Karpas-422 (cell line): ENCODE results near the gene UGT1A8. TPM values are rescaled to one million over a fixed set of nuclear protein-coding genes. Genes with fewer than 3 reads are reported as not detected.

Source experiments
- DNase-seq: peaks from one replicate; pipeline ENCODE4 v3.0.0-alpha.2; 2015
- H2AFZ ChIP-seq: fragments of 200-600 bp; sonication (generic); 2 replicates; pipeline ENCODE4 v1.6.1; 2014; ENCODE audit warnings: antibody characterized with exemption, low read length, mixed read lengths
- H3K27ac ChIP-seq: fragments of 200-600 bp; sonication (generic); 2 replicates; pipeline ENCODE4 v1.5.1; 2014; ENCODE audit warnings: mild to moderate bottlenecking, low read length, moderate library complexity
- H3K27me3 ChIP-seq: fragments of 200-600 bp; sonication (generic); 2 replicates; pipeline ENCODE4 v1.6.1; 2014; ENCODE audit warnings: low read length, mixed read lengths
- H3K36me3 ChIP-seq: fragments of 200-600 bp; sonication (generic); 2 replicates; pipeline ENCODE4 v1.6.1; 2014; ENCODE audit warnings: low read length, mixed read lengths; ENCODE audit not compliant: insufficient read depth
- H3K4me1 ChIP-seq: fragments of 200-600 bp; sonication (generic); 2 replicates; pipeline ENCODE4 v1.6.1; 2014; ENCODE audit warnings: mild to moderate bottlenecking, low read length, mixed read lengths
- H3K4me2 ChIP-seq: fragments of 200-600 bp; sonication (generic); 2 replicates; pipeline ENCODE4 v1.6.1; 2014; ENCODE audit warnings: low read length, low read depth, mild to moderate bottlenecking; ENCODE audit not compliant: poor library complexity, severe bottlenecking
- H3K4me3 ChIP-seq: fragments of 200-600 bp; sonication (generic); 2 replicates; pipeline ENCODE4 v1.5.1; 2014; ENCODE audit warnings: mild to moderate bottlenecking, antibody characterized with exemption, low read length, mixed read lengths
- H3K79me2 ChIP-seq: fragments of 200-600 bp; sonication (generic); 2 replicates; pipeline ENCODE4 v1.6.1; 2014; ENCODE audit warnings: mild to moderate bottlenecking, low read length, mixed read lengths
- H3K9ac ChIP-seq: fragments of 200-600 bp; sonication (generic); 2 replicates; pipeline ENCODE4 v1.6.0; 2014; ENCODE audit warnings: low read length
- H3K9me2 ChIP-seq: fragments of 200-600 bp; sonication (generic), shearing (Covaris generic); replicated peaks from 2 replicates; pipeline ENCODE4 v1.6.0; 2014; ENCODE audit warnings: mild to moderate bottlenecking, low read length, moderate library complexity; ENCODE audit not compliant: insufficient read depth
- H3K9me3 ChIP-seq: fragments of 300-700, 200-600 bp; sonication (generic); 2 replicates; pipeline ENCODE4 v1.6.1; 2014; ENCODE audit warnings: low read length, mixed read lengths
- H4K20me1 ChIP-seq: fragments of 200-600 bp; sonication (generic); 2 replicates; pipeline ENCODE4 v1.6.1; 2014; ENCODE audit warnings: mild to moderate bottlenecking, antibody characterized with exemption, low read length, low read depth; ENCODE audit not compliant: insufficient read depth
- total RNA-seq: library from RNA; depleted of rRNA; stranded (reverse); fragments of >200 nt; shearing (Covaris generic); gene quantifications from 2 replicates; pipeline ENCODE4 v1.2.3, GENCODE V29; 2014; ENCODE audit warnings: low replicate concordance

The UGT1A8 gene
- total RNA-seq, 1 experiment from 2014 or later, result not detected

GRCh38 chr2:233791151-233791882, 173.9 kb downstream of the UGT1A8 start:
- DNase-seq, result no peak
- Histone ChIP-seq H3K9me2 (no peaks in the 10 kb centered on the region), H3K27me3 (no peaks in the 10 kb centered on the region; the same call in 1 of the 2 replicates), H3K36me3 (no peaks in the 10 kb centered on the region), H3K4me3 (no peak overlapping the region), H3K4me1 (peaks cover 3% of the 10 kb centered on the region; the same call in 1 of the 2 replicates), H2AFZ (no peak overlapping the region), H4K20me1 (no peaks in the 10 kb centered on the region), H3K9me3 (no peaks in the 10 kb centered on the region), H3K27ac (no peak overlapping the region), H3K4me2 (no peak overlapping the region), H3K79me2 (no peaks in the 10 kb centered on the region), H3K9ac (no peak overlapping the region)

- Histone ChIP-seq H4K20me1 (no peaks in the 10 kb centered on the region), H3K4me3 (no peak overlapping the region), H3K9me3 (no peaks in the 10 kb centered on the region), H3K27ac (no peak overlapping the region), H3K9ac (no peak overlapping the region), H3K79me2 (no peaks in the 10 kb centered on the region), H2AFZ (no peak overlapping the region), H3K36me3 (no peaks in the 10 kb centered on the region), H3K4me2 (no peak overlapping the region), H3K27me3 (no peaks in the 10 kb centered on the region), H3K4me1 (peaks cover 3% of the 10 kb centered on the region; the same call in 1 of the 2 replicates), H3K9me2 (no peaks in the 10 kb centered on the region)
- DNase-seq, result no peak
These were observed 174.5 kb downstream of the UGT1A8 start for GRCh38 chr2:233791883-233792329.

GRCh38 chr2:233792720-233793119, 175.3 kb downstream of the UGT1A8 start:
- no peaks in the 10 kb centered on the region for H3K36me3 ChIP-seq
- no peak overlapping the region for H3K27ac ChIP-seq

GRCh38 chr2:233793465-233794127, 176.2 kb downstream of the UGT1A8 start:
- H2AFZ ChIP-seq, result no peak overlapping the region
- peaks cover 3% of the 10 kb centered on the region; the same call in 1 of the 2 replicates for H3K4me1 ChIP-seq
- H3K9me3 ChIP-seq, result no peaks in the 10 kb centered on the region
- H3K27me3 ChIP-seq, result no peaks in the 10 kb centered on the region
- H3K4me2 ChIP-seq, result no peak overlapping the region
- no peak overlapping the region for H3K4me3 ChIP-seq
- no peak for DNase-seq
- H3K9ac ChIP-seq, result no peak overlapping the region
- H3K79me2 ChIP-seq, result no peaks in the 10 kb centered on the region
- no peaks in the 10 kb centered on the region for H3K36me3 ChIP-seq
- no peak overlapping the region for H3K27ac ChIP-seq
- no peaks in the 10 kb centered on the region for H3K9me2 ChIP-seq
- no peaks in the 10 kb centered on the region for H4K20me1 ChIP-seq

More at GRCh38 chr2:233792720-233793119, 175.3 kb downstream of the UGT1A8 start:
- Histone ChIP-seq H3K9ac (no peak overlapping the region), H3K27me3 (no peaks in the 10 kb centered on the region), H4K20me1 (no peaks in the 10 kb centered on the region), H2AFZ (no peak overlapping the region), H3K4me1 (peaks cover 3% of the 10 kb centered on the region; the same call in 1 of the 2 replicates), H3K4me2 (no peak overlapping the region), H3K4me3 (no peak overlapping the region), H3K79me2 (no peaks in the 10 kb centered on the region), H3K9me2 (no peaks in the 10 kb centered on the region), H3K9me3 (no peaks in the 10 kb centered on the region)
- DNase-seq, result no peak

- DNase-seq, result no peak
- no peak overlapping the region for H3K4me2 ChIP-seq
These were observed 176.8 kb downstream of the UGT1A8 start for GRCh38 chr2:233794128-233794658.

GRCh38 chr2:233795735-233796171, 178.3 kb downstream of the UGT1A8 start:
- DNase-seq, result no peak

More at GRCh38 chr2:233794128-233794658, 176.8 kb downstream of the UGT1A8 start:
- H3K9ac ChIP-seq, result no peak overlapping the region
- peaks cover 3% of the 10 kb centered on the region; the same call in 1 of the 2 replicates for H3K4me1 ChIP-seq
- H3K36me3 ChIP-seq, result no peaks in the 10 kb centered on the region
- H3K9me2 ChIP-seq, result no peaks in the 10 kb centered on the region
- no peak overlapping the region for H3K4me3 ChIP-seq
- no peaks in the 10 kb centered on the region for H3K79me2 ChIP-seq
- no peak overlapping the region for H2AFZ ChIP-seq
- H4K20me1 ChIP-seq, result no peaks in the 10 kb centered on the region
- H3K27me3 ChIP-seq, result no peaks in the 10 kb centered on the region
- H3K27ac ChIP-seq, result no peak overlapping the region
- H3K9me3 ChIP-seq, result no peaks in the 10 kb centered on the region

GRCh38 chr2:233796254-233796653, 178.8 kb downstream of the UGT1A8 start:
- Histone ChIP-seq H3K9me3 (no peaks in the 10 kb centered on the region), H3K36me3 (no peaks in the 10 kb centered on the region), H3K27me3 (no peaks in the 10 kb centered on the region), H2AFZ (no peak overlapping the region), H3K9ac (no peak overlapping the region), H3K4me2 (no peak overlapping the region), H3K4me1 (peaks cover 11% of the 10 kb centered on the region), H3K4me3 (no peak overlapping the region), H3K79me2 (no peaks in the 10 kb centered on the region), H3K9me2 (no peaks in the 10 kb centered on the region), H4K20me1 (no peaks in the 10 kb centered on the region), H3K27ac (no peak overlapping the region)
- no peak for DNase-seq

More at GRCh38 chr2:233795735-233796171, 178.3 kb downstream of the UGT1A8 start:
- Histone ChIP-seq H3K9me3 (no peaks in the 10 kb centered on the region), H4K20me1 (no peaks in the 10 kb centered on the region), H3K27ac (no peak overlapping the region), H3K4me1 (peaks cover 6% of the 10 kb centered on the region), H3K79me2 (no peaks in the 10 kb centered on the region), H3K4me2 (no peak overlapping the region), H3K27me3 (no peaks in the 10 kb centered on the region), H2AFZ (no peak overlapping the region), H3K36me3 (no peaks in the 10 kb centered on the region), H3K9ac (no peak overlapping the region), H3K4me3 (no peak overlapping the region), H3K9me2 (no peaks in the 10 kb centered on the region)
